ENCODE results near the gene PACRG.

The PACRG gene

DNA sequence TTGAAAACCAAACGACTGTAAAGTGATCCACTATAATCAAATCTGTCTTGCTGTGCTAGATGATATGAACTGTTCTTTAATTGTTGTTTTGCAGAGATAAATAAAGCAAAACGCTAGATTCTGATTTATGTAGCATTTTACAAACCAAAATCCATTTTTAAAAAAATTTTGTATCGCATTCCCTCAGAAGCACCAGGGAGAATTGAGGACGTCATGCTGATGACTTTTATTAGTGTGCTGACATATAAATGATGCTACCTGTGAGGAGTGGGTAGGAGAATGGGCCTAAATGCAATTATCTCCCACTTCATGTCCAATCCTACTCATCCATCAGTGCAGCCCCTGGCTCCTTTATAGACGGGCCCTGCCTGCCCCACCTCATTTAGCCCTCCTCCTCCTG, 282.4 kb downstream of the PACRG start:
- no peak for DNase-seq (ENCODE audit: low read depth)

DNA sequence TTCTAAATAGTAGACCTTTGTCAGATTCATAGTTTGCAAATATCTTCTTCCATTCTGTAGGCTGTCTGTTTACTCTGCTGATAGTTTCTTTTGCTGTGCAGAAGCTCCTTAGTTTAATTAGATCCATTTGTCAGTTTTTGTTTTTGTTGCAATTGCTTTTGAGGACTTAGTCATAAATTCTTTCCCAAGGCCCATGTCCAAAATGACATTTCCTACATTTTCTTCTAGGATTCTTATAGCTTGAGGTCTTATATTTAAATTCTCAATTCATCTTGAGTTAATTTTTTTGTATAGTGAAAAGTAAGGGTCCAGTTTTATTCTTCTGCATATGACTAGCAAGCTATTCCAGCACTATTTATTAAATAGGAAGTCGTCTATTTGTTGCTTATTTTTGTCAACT, 287.0 kb downstream of the PACRG start:
- no peak for DNase-seq (ENCODE audit: low read depth)

DNA sequence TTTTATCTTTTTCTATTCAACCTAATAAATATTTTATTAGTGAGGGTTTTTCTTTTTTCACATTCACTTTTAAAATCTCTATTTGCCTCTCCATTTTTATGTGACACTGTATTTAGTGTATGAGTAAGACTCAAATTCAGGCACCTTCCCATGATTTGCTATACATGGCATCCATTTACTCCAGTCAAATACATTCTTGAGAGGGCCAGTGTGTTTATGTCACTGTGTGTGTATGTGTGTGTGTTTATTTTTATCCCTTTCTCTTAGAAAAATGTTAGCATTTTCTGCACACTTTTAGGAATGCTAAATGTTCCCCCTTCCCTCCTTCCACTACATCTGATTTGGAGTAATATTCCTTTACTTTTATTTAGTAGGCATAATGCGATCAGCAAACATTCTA, 290.0 kb downstream of the PACRG start:
- no peak for DNase-seq (ENCODE audit: low read depth)

DNA sequence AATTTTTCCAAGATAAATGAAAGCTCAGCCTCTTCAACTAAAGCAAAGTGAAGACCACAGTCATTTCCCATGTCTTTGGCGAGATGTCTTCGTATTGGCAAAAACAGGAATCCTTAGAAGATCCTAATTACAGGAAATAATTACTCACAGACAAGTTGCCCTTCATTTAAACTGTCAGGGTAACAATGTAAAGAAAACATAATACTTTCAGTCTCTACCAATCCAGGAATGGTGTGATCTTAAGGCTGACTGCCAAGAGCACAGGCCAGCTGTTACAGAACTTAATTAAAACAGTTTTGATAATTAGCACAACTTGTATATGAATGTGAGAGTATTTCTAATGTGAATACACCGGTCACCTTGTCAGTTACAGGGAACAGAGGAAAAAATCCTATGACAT, 292.2 kb downstream of the PACRG start:
- DNase-seq (ENCODE audit: low read depth), result no peak

DNA sequence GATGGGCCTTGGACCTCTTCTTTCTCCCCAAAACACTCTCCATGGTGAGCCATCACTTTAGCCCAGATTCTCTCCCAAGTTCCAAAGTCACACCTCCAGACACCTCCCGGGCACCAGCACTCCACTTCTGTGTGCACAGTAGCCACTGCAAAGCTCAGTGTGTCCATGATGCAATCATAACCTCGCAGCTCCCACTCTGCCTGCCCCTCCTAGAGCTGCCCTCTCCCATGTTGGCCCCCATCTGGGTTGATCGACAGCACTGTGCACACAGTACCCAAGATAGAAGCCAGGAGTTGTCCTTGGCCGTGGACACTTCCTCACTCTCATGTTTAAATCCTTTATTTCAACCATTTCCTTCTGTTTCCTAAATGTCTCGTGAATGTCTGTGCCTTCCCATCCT, 293.3 kb downstream of the PACRG start:
- DNase-seq (ENCODE audit: low read depth), result no peak

DNA sequence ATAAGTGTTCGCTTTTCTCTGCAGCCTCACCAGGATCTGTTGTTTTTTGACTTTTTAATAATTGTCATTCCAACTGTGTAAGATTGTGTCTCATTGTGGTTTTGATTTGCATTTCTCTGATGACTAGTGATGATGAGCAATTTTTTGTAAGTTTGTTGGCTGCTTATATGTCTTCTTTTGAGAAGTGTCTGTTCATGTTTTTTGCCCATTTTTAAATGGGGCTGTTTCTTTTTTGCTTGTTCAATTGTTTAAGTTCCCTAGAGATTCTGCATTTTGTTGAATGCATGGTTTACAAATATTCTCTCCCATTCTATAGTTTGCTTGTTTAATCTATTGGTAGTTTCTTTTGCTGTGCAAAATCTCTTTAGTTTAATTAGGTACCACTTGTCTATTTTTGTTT, 295.9 kb downstream of the PACRG start:
- DNase-seq (ENCODE audit: low read depth), result no peak

GRCh38 chr6:163026893-163027292, 299.1 kb downstream of the PACRG start:
- no peak for DNase-seq (ENCODE audit: low read depth)

- DNase-seq (ENCODE audit: low read depth), result no peak
Measured at GRCh38 chr6:163030980-163031379, 303.2 kb downstream of the PACRG start.

DNA sequence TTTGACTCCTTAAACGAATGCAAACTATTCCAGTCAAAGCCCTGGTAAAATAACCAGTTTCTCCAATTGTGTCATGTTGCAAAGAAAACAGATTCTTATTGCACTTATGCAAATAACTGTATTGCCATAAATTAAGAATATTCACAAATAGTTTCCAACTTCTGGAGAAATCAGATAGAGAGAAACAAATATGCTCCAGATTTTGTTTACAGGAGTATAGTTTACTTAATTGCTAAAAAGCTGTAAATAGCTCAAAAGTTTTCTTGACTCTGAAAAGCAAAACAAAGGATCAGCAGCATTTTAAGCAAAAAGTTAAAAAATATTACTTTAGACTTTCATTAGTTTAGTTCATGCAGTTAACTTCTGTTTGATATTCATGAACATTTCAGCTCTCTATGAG, 304.2 kb downstream of the PACRG start:
- DNase-seq (ENCODE audit: low read depth), result no peak

- no peak for DNase-seq (ENCODE audit: low read depth)
Measured at GRCh38 chr6:163036160-163036645, 308.4 kb downstream of the PACRG start.

DNA sequence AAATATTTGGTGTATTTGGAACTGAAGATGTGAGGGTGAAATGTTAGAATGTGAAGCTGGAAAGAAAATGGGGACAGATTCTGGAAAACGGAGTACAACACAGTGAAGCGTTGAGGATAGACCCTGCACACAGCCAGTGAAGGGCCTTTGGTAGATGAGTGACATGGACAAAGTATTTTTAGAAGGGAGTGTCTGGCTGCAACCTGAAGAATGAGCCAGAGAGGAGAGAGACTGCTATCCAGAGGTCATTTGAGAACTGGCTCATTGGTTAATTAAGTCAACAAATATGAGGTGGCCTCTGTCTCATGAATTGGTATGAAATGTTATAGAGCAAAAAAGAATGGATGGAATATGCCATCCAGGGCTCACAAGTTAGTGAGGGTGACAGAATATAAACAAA, 310.5 kb downstream of the PACRG start:
- no peak for DNase-seq (ENCODE audit: low read depth)

DNA sequence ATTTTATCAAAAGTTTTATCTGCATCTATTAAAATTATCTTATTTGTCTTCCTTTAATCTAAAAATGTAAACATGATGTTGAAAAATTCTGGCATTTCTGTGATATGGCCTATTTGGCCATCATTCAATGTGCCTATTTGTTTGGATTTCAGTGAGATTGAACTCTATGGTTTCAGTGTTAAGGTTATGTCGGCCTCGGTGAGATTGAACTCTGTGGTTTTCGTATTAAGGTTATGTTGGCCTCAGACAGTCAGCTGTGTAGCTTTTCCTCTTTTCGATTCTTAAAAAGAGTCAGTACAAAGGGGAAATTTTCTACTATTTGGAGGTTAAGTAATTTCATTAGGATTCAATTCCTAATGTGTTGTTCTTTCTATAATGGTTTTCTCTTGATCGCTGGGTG, 320.6 kb downstream of the PACRG start:
- DNase-seq (ENCODE audit: low read depth), result no peak

DNA sequence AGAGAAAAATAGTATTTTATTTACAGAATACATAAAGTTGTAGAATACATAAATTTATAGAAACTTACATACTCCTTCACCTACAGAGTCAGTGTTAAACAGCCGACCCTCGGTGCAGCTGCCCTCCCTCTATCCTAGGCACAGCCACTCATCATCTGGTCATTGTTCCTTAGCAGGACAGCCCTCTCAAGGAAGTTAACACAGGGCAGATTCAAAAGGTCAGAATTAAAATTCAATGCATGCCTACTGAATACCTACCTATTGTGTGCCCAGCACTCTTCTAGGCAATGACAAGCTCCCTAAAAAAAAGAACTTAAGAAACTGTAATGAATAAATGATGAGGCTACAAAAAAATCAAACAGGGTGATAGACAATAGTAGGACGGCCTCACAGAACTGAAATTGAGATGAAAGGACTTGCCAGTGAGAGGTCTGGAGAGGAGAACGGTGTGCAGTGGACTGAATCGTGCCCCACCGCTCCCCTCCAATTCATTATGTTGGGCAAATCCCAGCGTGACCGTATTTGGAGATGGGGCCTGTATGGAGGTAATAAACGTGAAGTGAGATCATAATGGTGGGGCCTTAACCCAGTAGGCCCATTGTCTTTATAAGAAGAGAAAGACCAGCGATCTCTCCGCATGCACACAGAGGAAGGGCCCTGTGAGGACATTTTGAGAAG, 326.0 kb downstream of the PACRG start:
- no peak for DNase-seq (ENCODE audit: low read depth)

DNA sequence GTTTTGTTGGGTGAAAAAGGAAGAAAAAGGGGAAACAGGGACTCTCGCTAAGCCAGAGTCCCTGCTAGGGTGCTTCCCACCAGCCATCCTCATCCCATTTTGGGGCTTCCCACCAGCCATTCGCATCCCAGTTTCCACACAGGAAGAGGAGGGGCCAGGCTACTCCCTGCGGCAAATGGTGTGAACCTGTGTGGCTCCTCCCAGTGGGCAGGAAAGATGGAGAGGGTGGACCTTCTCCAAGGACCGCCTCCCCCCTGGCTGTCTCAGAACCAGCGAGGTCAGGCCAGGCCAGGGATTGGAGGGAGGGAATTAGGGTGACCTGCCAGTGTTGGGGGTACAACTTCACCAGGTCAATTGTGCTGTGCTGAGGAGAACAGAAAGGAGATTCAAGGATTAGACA, 326.9 kb downstream of the PACRG start:
- DNase-seq (ENCODE audit: low read depth), result no peak

DNA sequence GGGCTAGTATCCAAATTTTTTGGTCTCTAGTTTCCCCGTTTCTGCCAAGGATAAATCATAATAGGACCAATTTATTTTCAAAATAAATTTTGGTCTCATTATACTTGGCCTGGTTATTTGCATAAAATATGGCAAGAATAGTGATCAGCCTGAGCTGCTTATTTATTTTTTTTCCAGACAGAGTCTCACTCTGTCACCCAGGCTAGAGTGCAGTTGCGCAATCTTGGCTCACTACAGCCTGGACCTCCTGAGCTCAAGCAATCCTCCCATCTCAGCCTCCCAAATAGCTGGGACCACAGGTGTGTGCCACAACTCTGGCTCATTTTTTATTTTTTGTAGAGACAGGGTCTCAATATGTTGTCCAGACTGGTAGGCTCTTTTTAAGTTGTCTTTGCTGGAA, 329.5 kb downstream of the PACRG start:
- no peak for DNase-seq (ENCODE audit: low read depth)

DNA sequence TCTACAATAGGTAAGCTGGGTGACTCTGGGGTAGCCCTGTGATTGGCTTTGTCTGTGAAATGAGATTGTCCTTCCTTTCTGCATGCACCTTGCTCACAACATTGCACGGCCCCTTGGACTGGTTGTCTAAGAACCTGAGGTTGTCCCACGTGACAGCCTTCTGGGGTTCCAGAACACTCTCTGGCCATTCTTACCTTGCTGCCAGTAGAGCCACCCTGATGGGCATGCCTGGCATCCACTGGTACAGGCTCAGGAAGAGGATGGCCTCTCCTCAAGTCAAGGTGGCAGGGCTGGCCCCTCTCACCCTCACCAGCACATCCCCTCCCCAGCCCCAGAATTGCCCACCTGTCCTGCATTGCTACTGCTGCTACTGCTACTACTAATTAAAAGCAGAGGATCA, 335.0 kb downstream of the PACRG start:
- DNase-seq (ENCODE audit: low read depth), result no peak

DNA sequence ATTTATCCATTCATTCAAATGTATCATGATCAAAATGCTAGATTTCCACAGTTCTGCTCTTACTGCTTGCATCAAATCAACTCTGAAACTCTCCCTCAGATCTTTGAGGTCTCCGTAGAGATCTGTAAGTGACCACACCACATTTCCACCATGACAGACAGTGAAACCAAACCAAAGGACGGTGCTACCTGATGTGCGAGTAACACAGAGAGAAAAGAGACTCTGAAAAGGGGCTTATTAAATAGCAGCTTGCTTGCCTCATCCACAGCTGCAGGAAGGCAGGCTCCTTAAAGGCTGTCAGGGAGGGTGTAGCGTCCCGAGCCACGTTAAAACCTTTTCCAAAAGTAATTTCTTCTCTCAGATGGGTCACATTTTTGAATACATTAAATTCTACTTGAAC, 335.8 kb downstream of the PACRG start:
- DNase-seq (ENCODE audit: low read depth), result no peak

- no peak for DNase-seq (ENCODE audit: low read depth)
Measured at GRCh38 chr6:163064397-163064796, 336.6 kb downstream of the PACRG start.

GRCh38 chr6:163066200-163066599, 338.4 kb downstream of the PACRG start:
- no peak for DNase-seq (ENCODE audit: low read depth)

DNA sequence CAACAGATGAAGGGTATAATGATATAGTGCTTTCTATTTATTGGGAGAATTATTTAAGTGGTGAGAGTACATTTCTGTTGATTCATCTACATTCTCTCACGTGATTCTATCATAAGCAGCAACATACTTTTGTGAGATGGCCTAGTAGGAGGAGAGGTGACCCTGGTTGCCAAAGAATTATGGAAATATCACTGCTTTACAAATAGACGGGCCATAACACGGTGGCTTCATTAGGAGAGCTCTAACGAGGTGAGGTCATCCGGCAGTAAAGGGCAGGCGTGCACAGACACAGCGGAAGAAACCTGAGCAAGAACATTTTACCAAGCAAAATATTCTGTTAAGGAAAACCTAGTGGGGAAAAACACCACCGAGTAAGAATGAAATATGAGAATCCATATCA, 349.4 kb downstream of the PACRG start:
- no peak for DNase-seq (ENCODE audit: low read depth)

- DNase-seq (ENCODE audit: low read depth), result no peak
Measured at GRCh38 chr6:163078712-163079111, 350.9 kb downstream of the PACRG start.

DNA sequence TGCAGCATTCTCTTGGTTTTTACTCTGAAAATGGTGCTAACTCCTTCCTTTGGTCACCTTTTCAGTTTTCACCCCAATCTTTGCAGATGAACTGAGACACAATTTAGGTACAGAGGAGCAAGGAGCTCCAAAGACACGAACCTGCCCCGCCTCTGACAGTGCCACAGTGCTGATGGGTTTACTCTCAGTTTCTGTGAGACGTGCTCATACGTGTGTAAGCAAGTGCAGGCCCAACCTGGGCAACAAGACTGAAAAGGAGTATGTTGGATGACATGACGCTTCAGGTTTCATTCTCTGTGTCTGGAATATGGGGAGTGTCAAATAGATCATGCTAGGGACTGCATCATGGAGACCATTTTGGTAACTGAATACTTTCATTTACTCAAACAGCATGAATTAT, 352.5 kb downstream of the PACRG start:
- DNase-seq (ENCODE audit: low read depth), result no peak

- DNase-seq (ENCODE audit: low read depth), result no peak
Measured at GRCh38 chr6:163083141-163083540, 355.4 kb downstream of the PACRG start.

GRCh38 chr6:163085426-163085825, 357.7 kb downstream of the PACRG start:
- no peak for DNase-seq (ENCODE audit: low read depth)
